SH-SY5Y (cell line): ENCODE measurements around the gene HOXB8.

Source experiments
- GATA2 ChIP-seq: IDR thresholded peaks from 2 replicates; pipeline ENCODE4 v1.6.1; 2011; ENCODE audit warnings: mild to moderate bottlenecking, low read depth, low read length
- GATA3 ChIP-seq: IDR thresholded peaks from 2 replicates; pipeline ENCODE4 v1.6.1; 2011; ENCODE audit warnings: low read depth, mild to moderate bottlenecking, low read length, moderate library complexity

GRCh38 chr17:48579760-48580554 lies 35.1 kb downstream of the HOXB8 start:
- TF ChIP-seq GATA2 (no peak), GATA3 (no peak)
